ENCODE results near the gene FGF11. TPM values are rescaled to one million over a fixed set of nuclear protein-coding genes. Genes with fewer than 3 reads are reported as not detected.
"Not testable (repeated sequence)": the region's sequence is repeated elsewhere in the genome, so short reads cannot be mapped to it uniquely, and the experiment has no call there.

Gene FGF11
- total RNA-seq, 4 donors from 2014 or later, result 1.5 to 3.3 (median 2.2) TPM

GRCh38 chr17:7477392-7478275 is 38.3 kb downstream of the FGF11 start:
- Histone ChIP-seq H3K27me3 (no peaks in the 10 kb centered on the region), H3K9me3 (no peaks in the 10 kb centered on the region), H3K4me3 (peak overlapping the region; percentile 69 to 100 (median 82)), H3K36me3 (no peaks in the 10 kb centered on the region), H3K27ac (peak overlapping the region; percentile 96 to 100 (median 100)), H3K4me1 (peaks cover 0 to 71% (median 45%) of the 10 kb centered on the region in 4 donors)
- 10 to 14% methylated on average over 24 to 26 of the region's 26 CpGs for WGBS, 2 donors
- no peak for DNase-seq (ENCODE audit: low spot score in 2 of 2)
- TF ChIP-seq POLR2A (IDR thresholded peaks at IDR 0.05), result peak; percentile 34 to 37
- no peak for TF ChIP-seq CTCF (IDR thresholded peaks at IDR 0.05)
- peak in 1 of 2 donors; percentile 59 for TF ChIP-seq EP300 (IDR thresholded peaks at IDR 0.05)

- Histone ChIP-seq H3K27me3 (no peaks in the 10 kb centered on the region), H3K4me1 (peaks cover 0 to 75% (median 47%) of the 10 kb centered on the region in 4 donors)
These were observed 39.2 kb downstream of the FGF11 start for GRCh38 chr17:7478276-7479212.

GRCh38 chr17:7479213-7480088 is 40.1 kb downstream of the FGF11 start, which contains the start of gene ZBTB4:
Gene ZBTB4 (minus strand): TSS chr17:7479631. CDS start chr17:7466801, 12,830 bp downstream.
- no peak for DNase-seq (ENCODE audit: low spot score in 2 of 2)
- H3K9me3 ChIP-seq, result no peaks in the 10 kb centered on the region
- peak within 1 kb of the TSS; percentile 69 to 100 (median 88) for H3K4me3 ChIP-seq
- peak in 1 of 2 donors; percentile 86 for TF ChIP-seq EP300 (IDR thresholded peaks at IDR 0.05)
- no peak for TF ChIP-seq CTCF (IDR thresholded peaks at IDR 0.05)
- TF ChIP-seq POLR2A (IDR thresholded peaks at IDR 0.05), result peak; percentile 56 to 80
- peaks cover 0 to 67% (median 47%) of the 10 kb centered on the region in 4 donors for H3K4me1 ChIP-seq
- no peaks in the 10 kb centered on the region for H3K27me3 ChIP-seq
- 0 to 2% methylated on average over 23 to 42 of the region's 92 CpGs for WGBS, 2 donors
- peak within 1 kb of the TSS; percentile 96 to 100 (median 100) for H3K27ac ChIP-seq
- H3K36me3 ChIP-seq, result no peaks in the 10 kb centered on the region

More at GRCh38 chr17:7478276-7479212, 39.2 kb downstream of the FGF11 start:
- Histone ChIP-seq H3K27ac (peak overlapping the region; percentile 96 to 100 (median 100)), H3K36me3 (no peaks in the 10 kb centered on the region), H3K9me3 (no peaks in the 10 kb centered on the region), H3K4me3 (peak overlapping the region; percentile 69 to 100 (median 82))
- DNase-seq (ENCODE audit: low spot score in 2 of 2), result peak in 1 of 2 donors; percentile 52
- 8 to 14% methylated on average over 22 to 37 of the region's 40 CpGs for WGBS, 2 donors
- peak in 1 of 2 donors; percentile 12 for TF ChIP-seq POLR2A (IDR thresholded peaks at IDR 0.05)
- peak in 1 of 2 donors; percentile 50 for TF ChIP-seq EP300 (IDR thresholded peaks at IDR 0.05)
- TF ChIP-seq CTCF (IDR thresholded peaks at IDR 0.05), result peak in 2 of 5 experiments; percentile 9

GRCh38 chr17:7480089-7480384 is 40.7 kb downstream of the FGF11 start:
- H3K4me1 ChIP-seq, result peaks cover 0 to 64% (median 47%) of the 10 kb centered on the region in 4 donors
- no peak for TF ChIP-seq POLR2A (IDR thresholded peaks at IDR 0.05)
- TF ChIP-seq EP300 (IDR thresholded peaks at IDR 0.05), result no peak
- TF ChIP-seq CTCF (IDR thresholded peaks at IDR 0.05), result no peak
- peak overlapping the region; percentile 69 to 100 (median 88) for H3K4me3 ChIP-seq
- no peaks in the 10 kb centered on the region for H3K36me3 ChIP-seq
- no peak for DNase-seq (ENCODE audit: low spot score in 2 of 2)
- H3K27me3 ChIP-seq, result no peaks in the 10 kb centered on the region
- 2 to 3% methylated on average over 7 to 8 of the region's 8 CpGs for WGBS, 2 donors
- H3K27ac ChIP-seq, result peak overlapping the region; percentile 96 to 100 (median 100)
- no peaks in the 10 kb centered on the region for H3K9me3 ChIP-seq

GRCh38 chr17:7481275-7481674 is 42.0 kb downstream of the FGF11 start, which contains the start of gene SLC35G6:
Gene SLC35G6 (plus strand): TSS chr17:7481446. CDS start chr17:7481517, 71 bp downstream.
- Histone ChIP-seq H3K27ac (peak within 1 kb of the TSS; percentile 99 to 100 (median 100)), H3K4me3 (peak within 1 kb of the TSS in 2 of 4 donors; percentile 69 to 91), H3K4me1 (peaks cover 0 to 64% (median 47%) of the 10 kb centered on the region in 4 donors)
- not testable (repeated sequence) for H3K9me3 ChIP-seq; H3K27me3 ChIP-seq; H3K36me3 ChIP-seq; DNase-seq (ENCODE audit: low spot score in 2 of 2)
- 73 to 78% methylated on average over 4 of the region's 4 CpGs for WGBS, 2 donors

GRCh38 chr17:7481842-7482741 is 42.8 kb downstream of the FGF11 start:
- H3K4me3 ChIP-seq; DNase-seq (ENCODE audit: low spot score in 2 of 2); H3K36me3 ChIP-seq; H3K9me3 ChIP-seq; H3K27me3 ChIP-seq: not testable (repeated sequence)
- WGBS, 2 donors, result 82 to 90% methylated on average over 28 to 31 of the region's 31 CpGs
- Histone ChIP-seq H3K27ac (peak overlapping the region; percentile 98 to 100 (median 99)), H3K4me1 (peaks cover 0 to 64% (median 47%) of the 10 kb centered on the region in 4 donors)
